HL-60 (cell line): ENCODE results near the gene ANKRD33B.

Experiments used
- DNase-seq, 2 experiments: peaks; one replicate each; pipeline ENCODE4 v3.0.0-alpha.2; 2010 to 2020; ENCODE audit warnings: low read depth in 1 of 2, low spot score in 1 of 2
- H3K27ac ChIP-seq: fragments of 250-450 bp; sonication (Bioruptor Pico); replicated peaks from 2 replicates; pipeline ENCODE4 v1.5.1; 2020; ENCODE audit warnings: mild to moderate bottlenecking, moderate library complexity
- H3K27me3 ChIP-seq: fragments of 250-450 bp; sonication (Bioruptor Pico); 2 replicates; pipeline ENCODE4 v1.5.1; 2021; ENCODE audit warnings: mild to moderate bottlenecking, moderate library complexity; ENCODE audit not compliant: insufficient read depth, poor library complexity, severe bottlenecking
- H3K4me3 ChIP-seq: replicated peaks from 2 replicates; pipeline ENCODE4 v1.5.1; 2011; ENCODE audit warnings: mild to moderate bottlenecking, control low read depth, low read length; ENCODE audit not compliant: insufficient read depth
- GABPA ChIP-seq: IDR thresholded peaks from 2 replicates; pipeline ENCODE4 v1.6.1; 2012; ENCODE audit warnings: low read depth
- POLR2AphosphoS5 ChIP-seq: IDR thresholded peaks from 2 replicates; pipeline ENCODE4 v1.6.1; 2012; ENCODE audit warnings: low read depth
- SPI1 ChIP-seq: IDR thresholded peaks from 2 replicates; pipeline ENCODE4 v1.6.1; 2012; ENCODE audit warnings: low read depth, mild to moderate bottlenecking, borderline replicate concordance
- TF ChIP-seq, protein P1 (sequence below): IDR thresholded peaks from one replicate; pipeline ENCODE4 v1.5.1; 2011; ENCODE audit warnings: low read length, control low read depth, inconsistent platforms; ENCODE audit not compliant: insufficient read depth
- TF ChIP-seq, protein P2 (sequence below): IDR thresholded peaks from 2 replicates; pipeline ENCODE4 v1.6.1; 2012; ENCODE audit warnings: low read depth; ENCODE audit not compliant: insufficient replicate concordance

Gene ANKRD33B

DNA sequence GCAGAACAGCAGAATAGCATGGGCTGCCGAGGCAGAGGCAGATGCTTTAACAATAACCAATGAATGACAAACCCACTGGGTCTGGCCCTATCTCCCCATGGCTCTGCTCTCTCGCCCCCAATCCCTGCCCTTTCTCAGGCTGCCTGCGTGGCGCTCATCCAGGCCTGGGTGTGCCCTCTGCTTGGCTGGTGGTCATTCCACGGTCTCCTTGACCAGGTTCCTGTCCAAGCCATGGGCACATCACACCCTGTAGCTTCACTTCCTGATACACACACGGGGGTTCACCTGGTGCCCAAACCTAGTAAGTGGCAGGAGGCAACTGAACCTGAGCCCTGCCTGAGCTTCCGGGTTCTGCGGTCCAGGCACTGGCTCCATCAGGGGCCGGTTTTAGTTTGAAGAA, 109.5 kb downstream of the ANKRD33B start:
- Histone ChIP-seq H3K4me3 (no peak overlapping the region), H3K27me3 (no peaks in the 10 kb centered on the region), H3K27ac (no peak overlapping the region)
- DNase-seq: no peak
- TF ChIP-seq, protein P1, sequence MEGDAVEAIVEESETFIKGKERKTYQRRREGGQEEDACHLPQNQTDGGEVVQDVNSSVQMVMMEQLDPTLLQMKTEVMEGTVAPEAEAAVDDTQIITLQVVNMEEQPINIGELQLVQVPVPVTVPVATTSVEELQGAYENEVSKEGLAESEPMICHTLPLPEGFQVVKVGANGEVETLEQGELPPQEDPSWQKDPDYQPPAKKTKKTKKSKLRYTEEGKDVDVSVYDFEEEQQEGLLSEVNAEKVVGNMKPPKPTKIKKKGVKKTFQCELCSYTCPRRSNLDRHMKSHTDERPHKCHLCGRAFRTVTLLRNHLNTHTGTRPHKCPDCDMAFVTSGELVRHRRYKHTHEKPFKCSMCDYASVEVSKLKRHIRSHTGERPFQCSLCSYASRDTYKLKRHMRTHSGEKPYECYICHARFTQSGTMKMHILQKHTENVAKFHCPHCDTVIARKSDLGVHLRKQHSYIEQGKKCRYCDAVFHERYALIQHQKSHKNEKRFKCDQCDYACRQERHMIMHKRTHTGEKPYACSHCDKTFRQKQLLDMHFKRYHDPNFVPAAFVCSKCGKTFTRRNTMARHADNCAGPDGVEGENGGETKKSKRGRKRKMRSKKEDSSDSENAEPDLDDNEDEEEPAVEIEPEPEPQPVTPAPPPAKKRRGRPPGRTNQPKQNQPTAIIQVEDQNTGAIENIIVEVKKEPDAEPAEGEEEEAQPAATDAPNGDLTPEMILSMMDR: no peak
- TF ChIP-seq GABPA (no peak), POLR2AphosphoS5 (no peak), SPI1 (no peak)
- TF ChIP-seq, protein P2, sequence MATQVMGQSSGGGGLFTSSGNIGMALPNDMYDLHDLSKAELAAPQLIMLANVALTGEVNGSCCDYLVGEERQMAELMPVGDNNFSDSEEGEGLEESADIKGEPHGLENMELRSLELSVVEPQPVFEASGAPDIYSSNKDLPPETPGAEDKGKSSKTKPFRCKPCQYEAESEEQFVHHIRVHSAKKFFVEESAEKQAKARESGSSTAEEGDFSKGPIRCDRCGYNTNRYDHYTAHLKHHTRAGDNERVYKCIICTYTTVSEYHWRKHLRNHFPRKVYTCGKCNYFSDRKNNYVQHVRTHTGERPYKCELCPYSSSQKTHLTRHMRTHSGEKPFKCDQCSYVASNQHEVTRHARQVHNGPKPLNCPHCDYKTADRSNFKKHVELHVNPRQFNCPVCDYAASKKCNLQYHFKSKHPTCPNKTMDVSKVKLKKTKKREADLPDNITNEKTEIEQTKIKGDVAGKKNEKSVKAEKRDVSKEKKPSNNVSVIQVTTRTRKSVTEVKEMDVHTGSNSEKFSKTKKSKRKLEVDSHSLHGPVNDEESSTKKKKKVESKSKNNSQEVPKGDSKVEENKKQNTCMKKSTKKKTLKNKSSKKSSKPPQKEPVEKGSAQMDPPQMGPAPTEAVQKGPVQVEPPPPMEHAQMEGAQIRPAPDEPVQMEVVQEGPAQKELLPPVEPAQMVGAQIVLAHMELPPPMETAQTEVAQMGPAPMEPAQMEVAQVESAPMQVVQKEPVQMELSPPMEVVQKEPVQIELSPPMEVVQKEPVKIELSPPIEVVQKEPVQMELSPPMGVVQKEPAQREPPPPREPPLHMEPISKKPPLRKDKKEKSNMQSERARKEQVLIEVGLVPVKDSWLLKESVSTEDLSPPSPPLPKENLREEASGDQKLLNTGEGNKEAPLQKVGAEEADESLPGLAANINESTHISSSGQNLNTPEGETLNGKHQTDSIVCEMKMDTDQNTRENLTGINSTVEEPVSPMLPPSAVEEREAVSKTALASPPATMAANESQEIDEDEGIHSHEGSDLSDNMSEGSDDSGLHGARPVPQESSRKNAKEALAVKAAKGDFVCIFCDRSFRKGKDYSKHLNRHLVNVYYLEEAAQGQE: no peak

DNA sequence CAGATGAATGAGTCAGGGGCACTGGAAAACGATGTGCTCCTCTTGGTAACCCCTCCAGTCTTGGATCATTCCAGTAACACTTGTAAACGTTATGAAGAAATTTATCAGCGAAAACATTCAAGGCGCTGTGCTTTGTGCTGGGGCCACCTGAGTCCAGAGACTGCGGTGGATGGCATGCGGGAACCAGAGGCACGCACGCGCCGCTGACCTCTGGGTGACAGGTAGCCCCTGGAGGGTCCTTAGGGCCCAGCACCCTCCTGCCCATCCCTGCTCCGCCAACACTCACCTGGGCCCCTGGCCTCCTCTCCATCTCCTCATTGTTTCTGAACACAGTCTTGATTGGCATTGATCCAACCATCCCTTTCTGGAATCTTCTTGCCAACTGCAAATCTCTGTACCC, 110.2 kb downstream of the ANKRD33B start:
- H3K4me3 ChIP-seq: no peak overlapping the region
- no peak for TF ChIP-seq POLR2AphosphoS5
- no peaks in the 10 kb centered on the region for H3K27me3 ChIP-seq
- no peak overlapping the region for H3K27ac ChIP-seq
- DNase-seq: no peak

DNA sequence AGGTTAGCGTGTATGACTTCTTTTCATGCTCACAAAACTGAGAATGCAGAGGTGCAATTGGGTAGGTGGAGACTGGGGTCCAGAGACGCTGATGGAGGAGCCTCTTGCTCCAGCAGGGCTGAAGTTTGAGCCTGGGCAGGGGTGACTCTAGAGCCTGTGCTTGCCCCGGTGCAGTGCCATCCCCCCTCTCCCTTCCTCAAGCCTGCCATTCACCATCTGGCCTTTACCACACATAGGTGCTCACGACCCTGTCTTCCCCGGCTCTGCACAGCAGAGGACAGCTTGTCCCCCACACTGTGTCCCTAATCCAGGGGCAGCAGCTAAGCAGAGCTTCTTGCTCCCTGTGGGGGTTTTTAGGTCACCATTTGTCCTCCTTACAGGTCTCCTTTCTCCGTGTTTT, 110.7 kb downstream of the ANKRD33B start:
- Histone ChIP-seq H3K27ac (no peak overlapping the region), H3K4me3 (no peak overlapping the region), H3K27me3 (no peaks in the 10 kb centered on the region)
- no peak for DNase-seq
- TF ChIP-seq POLR2AphosphoS5 (no peak), SPI1 (no peak), GABPA (no peak)
- TF ChIP-seq, protein P1: no peak
- TF ChIP-seq, protein P2: no peak

DNA sequence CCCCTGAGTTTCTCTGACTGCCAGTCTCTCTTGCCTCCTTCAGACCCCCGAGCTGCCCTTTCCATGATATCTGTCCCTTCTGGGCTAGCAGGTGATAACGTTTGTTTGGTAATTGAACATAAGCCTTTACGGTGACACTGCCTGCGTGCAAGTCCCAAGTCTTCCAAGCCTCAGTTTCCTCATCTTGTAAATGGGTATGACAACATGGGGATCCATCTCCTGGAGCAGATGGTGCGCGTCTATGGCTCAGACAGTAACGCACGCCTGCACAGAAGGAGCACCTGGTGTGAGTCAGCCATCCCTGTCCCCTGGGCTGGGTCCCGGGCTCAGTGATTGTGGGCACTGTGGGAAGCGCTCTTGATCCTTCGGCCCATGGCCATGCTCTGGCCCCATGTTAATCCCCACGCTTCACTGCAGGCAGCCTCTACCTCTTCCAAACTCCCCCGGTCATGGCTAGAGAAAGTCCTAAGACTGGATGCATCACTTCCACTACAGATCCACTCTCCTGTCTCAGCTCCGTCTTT, 111.4 kb downstream of the ANKRD33B start:
- Histone ChIP-seq H3K27ac (no peak overlapping the region), H3K27me3 (no peaks in the 10 kb centered on the region), H3K4me3 (no peak overlapping the region)
- no peak for DNase-seq
- no peak for TF ChIP-seq SPI1
- TF ChIP-seq, protein P1: no peak
- no peak for TF ChIP-seq POLR2AphosphoS5
- no peak for TF ChIP-seq GABPA
- TF ChIP-seq, protein P2: no peak
